GM12891 (cell line): Measurements from ENCODE around the gene TECTB. TPM values are rescaled to one million over a fixed set of nuclear protein-coding genes. Genes with fewer than 3 reads are reported as not detected.

Source experiments
- DNase-seq: peaks from one replicate; pipeline ENCODE4 v3.0.0; 2011; ENCODE audit warnings: low spot score; ENCODE audit not compliant: insufficient read length
- FAIRE-seq: peaks from 2 replicates; lab custom pipeline; 2011; peaks lifted over from hg19 to GRCh38; lab: Jason Lieb, UNC
- PAX5 ChIP-seq: IDR thresholded peaks from 2 replicates; pipeline ENCODE4 v1.6.1; 2011; ENCODE audit warnings: low read length, moderate library complexity, mild to moderate bottlenecking; ENCODE audit not compliant: insufficient read depth, severe bottlenecking
- POLR2A ChIP-seq: IDR thresholded peaks from 2 replicates; pipeline ENCODE4 v1.6.1; 2011; ENCODE audit warnings: low read depth, low read length, control low read depth
- POLR2AphosphoS5 ChIP-seq: IDR thresholded peaks from 2 replicates; pipeline ENCODE4 v1.6.1; 2011; ENCODE audit warnings: low read depth, low read length, control low read depth
- POU2F2 ChIP-seq: IDR thresholded peaks from 2 replicates; pipeline ENCODE4 v1.6.1; 2011; ENCODE audit warnings: low read depth, mild to moderate bottlenecking, control low read depth, low read length, moderate library complexity
- SPI1 ChIP-seq: IDR thresholded peaks from 2 replicates; pipeline ENCODE4 v1.6.1; 2011; ENCODE audit warnings: low read depth, low read length, control low read depth
- TAF1 ChIP-seq: IDR thresholded peaks from 2 replicates; pipeline ENCODE4 v1.6.1; 2011; ENCODE audit warnings: low read depth, low read length, control low read depth
- polyA plus RNA-seq: library from polyadenylated mRNA; unstranded; fragments of >200 nt; gene quantifications from one replicate; pipeline ENCODE4 v1.2.1, GENCODE V29; 2012; ENCODE audit warnings: low read depth, missing spikeins, inconsistent platforms; ENCODE audit not compliant: missing spikeins

TECTB gene
- polyA plus RNA-seq: not detected

GRCh38 chr10:112283100-112283499 lies at the start of gene TECTB:
TECTB (plus strand) TSS chr10:112283400; CDS start chr10:112283735, 335 bp downstream.
- TF ChIP-seq POLR2AphosphoS5: no peak
- TF ChIP-seq POU2F2: no peak
- TF ChIP-seq SPI1: no peak
- FAIRE-seq: no peak
- no peak for DNase-seq

GRCh38 chr10:112235141-112235540 lies 48.1 kb upstream of the TECTB start:
- TF ChIP-seq TAF1 (no peak), POU2F2 (no peak), SPI1 (no peak), POLR2AphosphoS5 (no peak), POLR2A (no peak)
- FAIRE-seq: no peak
- DNase-seq: no peak

- TF ChIP-seq SPI1 (no peak), PAX5 (no peak), POLR2AphosphoS5 (no peak), POU2F2 (no peak), TAF1 (no peak), POLR2A (no peak)
- FAIRE-seq: no peak
- DNase-seq: no peak
These were observed 47.3 kb upstream of the TECTB start for GRCh38 chr10:112235920-112236319.

GRCh38 chr10:112236486-112236885 lies 46.7 kb upstream of the TECTB start:
- TF ChIP-seq TAF1 (no peak), POU2F2 (no peak)
- no peak for FAIRE-seq
- DNase-seq: no peak

- DNase-seq (no peak), FAIRE-seq (no peak)
- no peak for TF ChIP-seq POLR2AphosphoS5
- TF ChIP-seq SPI1: no peak
- TF ChIP-seq PAX5: no peak
- no peak for TF ChIP-seq TAF1
- no peak for TF ChIP-seq POU2F2
- no peak for TF ChIP-seq POLR2A
These were observed 43.9 kb upstream of the TECTB start for GRCh38 chr10:112239347-112239746.

- FAIRE-seq (no peak), DNase-seq (no peak)
- no peak for TF ChIP-seq PAX5
- no peak for TF ChIP-seq POLR2A
- TF ChIP-seq POU2F2: no peak
- no peak for TF ChIP-seq TAF1
- no peak for TF ChIP-seq POLR2AphosphoS5
- TF ChIP-seq SPI1: no peak
These were observed 42.8 kb upstream of the TECTB start for GRCh38 chr10:112240441-112240840.

GRCh38 chr10:112241651-112242341 lies 41.4 kb upstream of the TECTB start:
- no peak for DNase-seq
- TF ChIP-seq TAF1: no peak
- no peak for TF ChIP-seq POU2F2
- no peak for TF ChIP-seq POLR2A
- no peak for TF ChIP-seq SPI1
- no peak for TF ChIP-seq POLR2AphosphoS5
- no peak for TF ChIP-seq PAX5
- FAIRE-seq: no peak

GRCh38 chr10:112242769-112243168 lies 40.4 kb upstream of the TECTB start:
- no peak for FAIRE-seq
- DNase-seq: no peak
- TF ChIP-seq POU2F2 (no peak), POLR2AphosphoS5 (no peak), PAX5 (no peak), SPI1 (no peak), POLR2A (no peak), TAF1 (no peak)

GRCh38 chr10:112243713-112244112 lies 39.5 kb upstream of the TECTB start:
- no peak for FAIRE-seq
- DNase-seq: no peak
- TF ChIP-seq SPI1 (no peak), POU2F2 (no peak), TAF1 (no peak), PAX5 (no peak), POLR2A (no peak), POLR2AphosphoS5 (no peak)

GRCh38 chr10:112244197-112244596 lies 39.0 kb upstream of the TECTB start:
- no peak for DNase-seq
- TF ChIP-seq PAX5 (no peak), POLR2AphosphoS5 (no peak), POU2F2 (no peak), SPI1 (no peak), TAF1 (no peak), POLR2A (no peak)
- no peak for FAIRE-seq

GRCh38 chr10:112247791-112248190 lies 35.4 kb upstream of the TECTB start:
- FAIRE-seq: no peak
- TF ChIP-seq PAX5 (no peak), POU2F2 (no peak), SPI1 (no peak), POLR2AphosphoS5 (no peak), POLR2A (no peak), TAF1 (no peak)
- DNase-seq: no peak
